GM12878 (cell line): ENCODE results near the gene MAP3K1. TPM values are rescaled to one million over a fixed set of nuclear protein-coding genes. Genes with fewer than 3 reads are reported as not detected.

ENCODE experiments used
- ATAC-seq: fragments of 200-7000 bp; cut with Tn5 transposase; 3 replicates; pipeline ENCODE4 v1.9.1; 2020; ENCODE audit warnings: mild to moderate bottlenecking, moderate library complexity
- BruUV-seq: library from RNA; stranded (reverse); fragments of 400-500 nt; replicated peaks from 2 replicates; lab custom pipeline; 2021; lab: Mats Ljungman, UMichigan
- CTCF ChIA-PET: fragments of 300-600 bp; sonication (Branson Sonifier 250); formaldehyde crosslinking; extraction: SDS; loops from one replicate; lab custom pipeline; 2021; ENCODE audit warnings: inconsistent platforms; lab: Yijun Ruan, JAX
- POLR2A ChIA-PET: fragments of 350-600 bp; formaldehyde crosslinking; extraction: SDS; loops from one replicate; lab custom pipeline; 2021; ENCODE audit warnings: inconsistent platforms; lab: Charles Lee
- RAD21 ChIA-PET: fragments of 300-600 bp; sonication (Branson Sonifier 250); formaldehyde crosslinking; loops from one replicate; lab custom pipeline; 2023; ENCODE audit warnings: antibody characterized with exemption; ENCODE audit not compliant: unreplicated experiment; lab: Charles Lee
- SMC1A ChIA-PET: fragments of 300-600 bp; sonication (Branson Sonifier 250); formaldehyde crosslinking; loops from one replicate; lab custom pipeline; 2023; ENCODE audit not compliant: unreplicated experiment, uncharacterized antibody; lab: Charles Lee
- DNase-seq: peaks from one replicate; pipeline ENCODE4 v3.0.0-alpha.2; 2011; ENCODE audit warnings: low read depth, low spot score
- FAIRE-seq: peaks from 3 replicates; lab custom pipeline; 2011; peaks lifted over from hg19 to GRCh38; lab: Jason Lieb, UNC
- H2AFZ ChIP-seq: 2 replicates; pipeline ENCODE4 v1.6.0; 2011; ENCODE audit warnings: low read depth, low read length, control low read depth; ENCODE audit not compliant: control insufficient read depth
- H3K27ac ChIP-seq: 2 replicates; pipeline ENCODE4 v1.5.1; 2011; ENCODE audit warnings: control low read depth; ENCODE audit not compliant: control insufficient read depth, insufficient read depth
- H3K27me3 ChIP-seq, 2 experiments: replicated peaks in 1 of 2; 2 replicates each; pipeline versions ENCODE4 v1.6.0 to v1.6.1; 2011; ENCODE audit warnings: low read length in 1 of 2; ENCODE audit not compliant: control insufficient read depth in 2 of 2, insufficient read depth in 2 of 2
- H3K36me3 ChIP-seq, 2 experiments: 2 replicates each; pipeline ENCODE4 v1.5.1; 2011; ENCODE audit warnings: low read length in 1 of 2; ENCODE audit not compliant: control insufficient read depth in 2 of 2, insufficient read depth in 2 of 2
- H3K4me1 ChIP-seq: 2 replicates; pipeline ENCODE4 v1.6.1; 2011; ENCODE audit warnings: mild to moderate bottlenecking, low read length, moderate library complexity, mixed read lengths; ENCODE audit not compliant: control insufficient read depth, insufficient read depth
- H3K4me2 ChIP-seq: 2 replicates; pipeline ENCODE4 v1.6.0; 2011; ENCODE audit warnings: control low read depth; ENCODE audit not compliant: control insufficient read depth, insufficient read depth
- H3K4me3 ChIP-seq: fragments of 200-600 bp; sonication (generic); 2 replicates; pipeline ENCODE4 v1.5.1; 2016
- H3K79me2 ChIP-seq: 2 replicates; pipeline ENCODE4 v1.6.0; 2011; ENCODE audit warnings: low read length; ENCODE audit not compliant: control insufficient read depth, insufficient read depth
- H3K9ac ChIP-seq: 2 replicates; pipeline ENCODE4 v1.8.0; 2011; ENCODE audit warnings: low read length, control low read depth, mixed read lengths; ENCODE audit not compliant: control insufficient read depth, insufficient read depth
- H3K9me3 ChIP-seq: replicated peaks from 3 replicates; pipeline ENCODE4 v1.5.1; 2011; ENCODE audit warnings: mild to moderate bottlenecking, low read length; ENCODE audit not compliant: control insufficient read depth, insufficient read depth
- H4K20me1 ChIP-seq: 2 replicates; pipeline ENCODE4 v1.6.0; 2011; ENCODE audit not compliant: control insufficient read depth, insufficient read depth
- BCL3 ChIP-seq: IDR thresholded peaks from 2 replicates; pipeline ENCODE4 v1.6.1; 2011; ENCODE audit warnings: borderline replicate concordance, low read depth, mild to moderate bottlenecking, moderate library complexity, low read length; ENCODE audit not compliant: insufficient read depth, poor library complexity, severe bottlenecking
- CTCF ChIP-seq, 3 experiments: IDR thresholded peaks in 2 of 3; conservative IDR thresholded peaks in 1 of 3; 2 replicates each; pipeline ENCODE4 v1.5.1; 2011; ENCODE audit warnings: low read depth in 3 of 3, low read length in 3 of 3, mild to moderate bottlenecking in 3 of 3, control low read depth in 2 of 3, moderate library complexity in 2 of 3, inconsistent platforms in 1 of 3, mixed read lengths in 1 of 3; ENCODE audit not compliant: control insufficient read depth in 2 of 3, insufficient read depth in 1 of 3; ENCODE audit errors: extremely low read depth in 1 of 3
- HDAC2 ChIP-seq: fragments of 200-600 bp; sonication (generic); IDR thresholded peaks from 2 replicates; pipeline ENCODE4 v1.6.1; 2017
- MYC ChIP-seq: IDR thresholded peaks from 2 replicates; pipeline ENCODE4 v1.6.1; 2011; ENCODE audit warnings: mild to moderate bottlenecking, low read length, moderate library complexity, inconsistent platforms; ENCODE audit not compliant: insufficient read depth, insufficient replicate concordance, insufficient read length, severe bottlenecking
- NFXL1 ChIP-seq: fragments of 450-650 bp; IDR thresholded peaks from 2 replicates; pipeline ENCODE4 v1.6.1; 2017; ENCODE audit warnings: antibody characterized with exemption, mild to moderate bottlenecking, borderline replicate concordance
- POLR2AphosphoS5 ChIP-seq: IDR thresholded peaks from 2 replicates; pipeline ENCODE4 v1.6.1; 2011; ENCODE audit warnings: mild to moderate bottlenecking, low read length, inconsistent platforms
- POU2F2 ChIP-seq: IDR thresholded peaks from 3 replicates; pipeline ENCODE4 v1.6.1; 2011; ENCODE audit warnings: low read depth, mild to moderate bottlenecking, low read length, borderline replicate concordance
- RELB ChIP-seq: fragments of 450-650 bp; IDR thresholded peaks from 2 replicates; pipeline ENCODE4 v1.6.1; 2017; ENCODE audit warnings: low read depth, mild to moderate bottlenecking, moderate library complexity
- RFX5 ChIP-seq: IDR thresholded peaks from 2 replicates; pipeline ENCODE4 v1.6.1; 2011; ENCODE audit warnings: low read depth, low read length, improper control_type of control experiment
- SIN3A ChIP-seq: IDR thresholded peaks from 2 replicates; pipeline ENCODE4 v1.6.1; 2012; ENCODE audit warnings: low read depth, low read length, improper control_type of control experiment
- SMAD1 ChIP-seq: fragments of 450-650 bp; IDR thresholded peaks from 2 replicates; pipeline ENCODE4 v1.6.1; 2018; ENCODE audit warnings: mild to moderate bottlenecking, low read depth; ENCODE audit not compliant: partially characterized antibody
- SP1 ChIP-seq: IDR thresholded peaks from one replicate; pipeline ENCODE4 v1.6.1; 2011; ENCODE audit warnings: low read depth, low read length
- SREBF1 ChIP-seq: IDR thresholded peaks from 2 replicates; pipeline ENCODE4 v1.6.1; 2012; ENCODE audit warnings: mild to moderate bottlenecking, low read length
- ZBTB4 ChIP-seq: fragments of 450-650 bp; formaldehyde crosslinking; IDR thresholded peaks from 2 replicates; pipeline ENCODE4 v1.4.0; 2022; ENCODE audit warnings: mild to moderate bottlenecking, moderate library complexity
- ZNF274 ChIP-seq: IDR thresholded peaks from one replicate; pipeline ENCODE4 v1.8.0; 2011; ENCODE audit not compliant: insufficient read length, insufficient read depth
- ZSCAN29 ChIP-seq: fragments of 450-650 bp; IDR thresholded peaks from 2 replicates; pipeline ENCODE4 v1.6.1; 2017; ENCODE audit warnings: mild to moderate bottlenecking, moderate library complexity
- WGBS: methylation state at CpG from one replicate; pipeline ENCODE4 v1.1.6; 2016; ENCODE audit warnings: low lambda C conversion rate; ENCODE audit not compliant: insufficient replicate concordance, insufficient coverage; ENCODE audit errors: missing lambda C conversion rate; 5-methylcytosine and 5-hydroxymethylcytosine counted together
- in situ Hi-C: fragments of 300-500 bp; cut with MboI; formaldehyde crosslinking; loops from 9 replicates; pipeline ENCODE4 v1.14.3; 2018; ENCODE audit warnings: mixed read lengths
- intact Hi-C: fragments of 100-400 bp; cut with micrococcal nuclease; formaldehyde crosslinking; loops from one replicate; pipeline ENCODE4 v1.14.2; 2022; ENCODE audit not compliant: unreplicated experiment
- polyA plus RNA-seq, 11 experiments: library from polyadenylated mRNA; depleted of rRNA in 4 of 11; unstranded in 6 of 11; stranded (reverse) in 5 of 11; fragments of >200 nt; fragmentation: Nextera tagmentation in 4 of 11; fragmentation: Illumina TruSeq in 1 of 11; extraction: Ambion mirVana in 4 of 11; extraction: Trizol in 1 of 11; gene quantifications; 1 replicate in 1 of 11; 2 replicates in 10 of 11; pipeline versions ENCODE4 v1.2.1 to v1.2.3, GENCODE V29; 2011 to 2016; ENCODE audit warnings: inconsistent platforms in 2 of 11, missing spikeins in 2 of 11, low read depth in 1 of 11
- total RNA-seq, 4 experiments: library from RNA; depleted of rRNA in 3 of 4; stranded (reverse); fragments of >200 nt in 3 of 4; fragmentation: Illumina TruSeq in 1 of 4; extraction: Trizol in 1 of 4; gene quantifications; 2 replicates each; pipeline versions ENCODE4 v1.2.1 to v1.2.3, GENCODE V29; 2013 to 2021

MAP3K1 gene
- total and polyA plus RNA-seq, 10 of the 15 experiments (the other 5 are each of a cell fraction or from before 2014, with no cell fraction given): 7.5 to 24.6 (median 12.6) TPM

- Histone ChIP-seq H2AFZ (no peak overlapping the region), H3K4me1 (no peaks in the 10 kb centered on the region), H3K9me3 (no peaks in the 10 kb centered on the region), H3K79me2 (no peaks in the 10 kb centered on the region), H3K4me3 (no peak overlapping the region), H3K36me3 (no peaks in the 10 kb centered on the region), H3K4me2 (no peak overlapping the region), H3K27me3 (no peaks in the 10 kb centered on the region; a peak in 1 of 4 replicates), H4K20me1 (no peaks in the 10 kb centered on the region), H3K27ac (no peak overlapping the region), H3K9ac (no peak overlapping the region)
- TF ChIP-seq BCL3: no peak
- no peak for TF ChIP-seq POU2F2
- TF ChIP-seq CTCF (IDR thresholded peaks at IDR 0.05 in 2 of 3, conservative IDR thresholded peaks at IDR 0.05 in 1 of 3; ENCODE audit: control insufficient read depth in 2 of 3, extremely low read depth in 1 of 3, insufficient read depth in 1 of 3, low read depth in 3 of 3, low read length in 3 of 3): no peak
- no peak for TF ChIP-seq ZSCAN29
- TF ChIP-seq SMAD1: no peak
- no peak for TF ChIP-seq MYC
- no peak for TF ChIP-seq SIN3A
- TF ChIP-seq ZNF274: no peak
- no peak for TF ChIP-seq RFX5
- TF ChIP-seq HDAC2: no peak
- TF ChIP-seq SREBF1: no peak
- no peak for TF ChIP-seq ZBTB4
- TF ChIP-seq RELB: no peak
- no peak for TF ChIP-seq POLR2AphosphoS5
- no peak for TF ChIP-seq SP1
- TF ChIP-seq NFXL1: no peak
- 36% methylated on average over 1 of the region's 1 CpG for WGBS
- FAIRE-seq: peak; percentile 65
- DNase-seq: no peak
- CTCF ChIA-PET: interaction anchor here (1.8 kb wide), 1 partner anchor 34 kb away, joined by 4 read pairs; no protein-coding TSS in a partner anchor
- intact Hi-C loops (no loop called here), in situ Hi-C loops (no loop called here)
- POLR2A ChIA-PET: no interaction called here
- no TSS peak for BruUV-seq
- SMC1A ChIA-PET: interaction anchor here (1.7 to 2.1 kb wide), 2 partner anchors 34 to 35 kb away, joined by 5 read pairs; no protein-coding TSS in a partner anchor
- ATAC-seq: no peak
- RAD21 ChIA-PET: interaction anchor here (1.3 to 1.6 kb wide), 2 partner anchors 134 to 533 kb away, joined by 3 to 6 read pairs; no protein-coding TSS in a partner anchor
These were observed 11.5 kb upstream of the MAP3K1 start for GRCh38 chr5:56803894-56804293.
